ENCODE measurements around the gene CPA5.
"Not testable (repeated sequence)": the region's sequence is repeated elsewhere in the genome, so short reads cannot be mapped to it uniquely, and the experiment has no call there.

CPA5 gene

GRCh38 chr7:130374507-130374906, 29.9 kb downstream of the CPA5 start:
- H3K9ac ChIP-seq, result no peak overlapping the region
- H3K9me3 ChIP-seq, result peaks cover 21% of the 10 kb centered on the region
- no peaks in the 10 kb centered on the region for H3K36me3 ChIP-seq
- TF ChIP-seq Cebpa-rat (IDR thresholded peaks at IDR 0.05), result no peak
- no peak overlapping the region for H3K27ac ChIP-seq
- H4K20me1 ChIP-seq, result no peaks in the 10 kb centered on the region
- no peaks in the 10 kb centered on the region for H3K4me1 ChIP-seq
- no peak overlapping the region for H3K4me2 ChIP-seq
- no peak overlapping the region for H3K4me3 ChIP-seq
- H3K27me3 ChIP-seq, result no peaks in the 10 kb centered on the region

- not testable (repeated sequence) for H3K27ac ChIP-seq, H3K27me3 ChIP-seq, H3K4me1 ChIP-seq, H3K4me3 ChIP-seq, H4K20me1 ChIP-seq, H3K4me2 ChIP-seq, H3K36me3 ChIP-seq, H3K9ac ChIP-seq
- H3K9me3 ChIP-seq, result peaks cover 21% of the 10 kb centered on the region
These were observed 31.8 kb downstream of the CPA5 start for GRCh38 chr7:130376461-130376860.

GRCh38 chr7:130377178-130377577, 32.6 kb downstream of the CPA5 start:
- no peak overlapping the region for H3K9ac ChIP-seq
- no peaks in the 10 kb centered on the region for H3K27me3 ChIP-seq

GRCh38 chr7:130379019-130379418, 34.4 kb downstream of the CPA5 start:
- Histone ChIP-seq H3K27me3 (no peaks in the 10 kb centered on the region), H4K20me1 (no peaks in the 10 kb centered on the region), H3K4me3 (no peak overlapping the region), H3K9me3 (peaks cover 21% of the 10 kb centered on the region), H3K4me2 (no peak overlapping the region), H3K36me3 (no peaks in the 10 kb centered on the region), H3K9ac (no peak overlapping the region), H3K27ac (no peak overlapping the region), H3K4me1 (no peaks in the 10 kb centered on the region)
- no peak for TF ChIP-seq Cebpa-rat (IDR thresholded peaks at IDR 0.05)

More at GRCh38 chr7:130377178-130377577, 32.6 kb downstream of the CPA5 start:
- H4K20me1 ChIP-seq, result no peaks in the 10 kb centered on the region
- no peaks in the 10 kb centered on the region for H3K36me3 ChIP-seq
- TF ChIP-seq Cebpa-rat (IDR thresholded peaks at IDR 0.05), result no peak
- H3K4me1 ChIP-seq, result no peaks in the 10 kb centered on the region
- H3K4me2 ChIP-seq, result no peak overlapping the region
- no peak overlapping the region for H3K4me3 ChIP-seq
- H3K9me3 ChIP-seq, result peaks cover 21% of the 10 kb centered on the region
- H3K27ac ChIP-seq, result no peak overlapping the region

GRCh38 chr7:130379532-130379920, 34.9 kb downstream of the CPA5 start:
- no peaks in the 10 kb centered on the region for H4K20me1 ChIP-seq
- no peaks in the 10 kb centered on the region for H3K36me3 ChIP-seq
- TF ChIP-seq Cebpa-rat (IDR thresholded peaks at IDR 0.05), result no peak
- H3K9me3 ChIP-seq, result peaks cover 21% of the 10 kb centered on the region
- H3K4me3 ChIP-seq, result no peak overlapping the region
- no peaks in the 10 kb centered on the region for H3K4me1 ChIP-seq
- H3K9ac ChIP-seq, result no peak overlapping the region
- no peaks in the 10 kb centered on the region for H3K27me3 ChIP-seq
- no peak overlapping the region for H3K4me2 ChIP-seq
- H3K27ac ChIP-seq, result no peak overlapping the region

GRCh38 chr7:130379921-130380860, 35.6 kb downstream of the CPA5 start, which contains the start of gene CPA1:
Gene CPA1, plus strand, starts transcription at chr7:130380494. Its CDS starts 27 bp downstream, at chr7:130380521.
- Histone ChIP-seq H3K4me3 (no peak within 1 kb of the TSS), H3K9ac (no peak within 1 kb of the TSS), H3K9me3 (peaks cover 21% of the 10 kb centered on the region), H3K4me1 (no peaks in the 10 kb centered on the region), H3K27ac (no peak within 1 kb of the TSS), H4K20me1 (no peaks in the 10 kb centered on the region), H3K4me2 (no peak within 1 kb of the TSS), H3K27me3 (no peaks in the 10 kb centered on the region), H3K36me3 (no peaks in the 10 kb centered on the region)
- TF ChIP-seq Cebpa-rat (IDR thresholded peaks at IDR 0.05), result no peak

- H3K4me2 ChIP-seq, result no peak overlapping the region
These were observed 36.3 kb downstream of the CPA5 start for GRCh38 chr7:130380861-130381455.

GRCh38 chr7:130381468-130382312, 37.1 kb downstream of the CPA5 start:
- H3K27me3 ChIP-seq, result no peaks in the 10 kb centered on the region
- H3K4me3 ChIP-seq, result no peak overlapping the region
- no peak overlapping the region for H3K9ac ChIP-seq
- TF ChIP-seq Cebpa-rat (IDR thresholded peaks at IDR 0.05), result no peak
- no peaks in the 10 kb centered on the region for H4K20me1 ChIP-seq
- H3K36me3 ChIP-seq, result no peaks in the 10 kb centered on the region
- H3K9me3 ChIP-seq, result peaks cover 7% of the 10 kb centered on the region
- no peaks in the 10 kb centered on the region for H3K4me1 ChIP-seq
- no peak overlapping the region for H3K27ac ChIP-seq
- no peak overlapping the region for H3K4me2 ChIP-seq

More at GRCh38 chr7:130380861-130381455, 36.3 kb downstream of the CPA5 start:
- Histone ChIP-seq H4K20me1 (no peaks in the 10 kb centered on the region), H3K9ac (no peak overlapping the region), H3K4me1 (no peaks in the 10 kb centered on the region), H3K27me3 (no peaks in the 10 kb centered on the region), H3K36me3 (no peaks in the 10 kb centered on the region), H3K9me3 (peaks cover 14% of the 10 kb centered on the region), H3K4me3 (no peak overlapping the region), H3K27ac (no peak overlapping the region)
- TF ChIP-seq Cebpa-rat (IDR thresholded peaks at IDR 0.05), result no peak

GRCh38 chr7:130383187-130383980, 38.8 kb downstream of the CPA5 start:
- no peak overlapping the region for H3K27ac ChIP-seq
- no peak for TF ChIP-seq Cebpa-rat (IDR thresholded peaks at IDR 0.05)
- H3K4me1 ChIP-seq, result peaks cover 7% of the 10 kb centered on the region; the same call in 1 of the 2 replicates
- no peak overlapping the region for H3K9ac ChIP-seq
- no peaks in the 10 kb centered on the region for H3K9me3 ChIP-seq
- H4K20me1 ChIP-seq, result no peaks in the 10 kb centered on the region
- no peaks in the 10 kb centered on the region for H3K36me3 ChIP-seq
- H3K4me2 ChIP-seq, result no peak overlapping the region
- no peak overlapping the region for H3K4me3 ChIP-seq
- H3K27me3 ChIP-seq, result no peaks in the 10 kb centered on the region
